ENCODE results near the gene DPF3. TPM values are rescaled to one million over a fixed set of nuclear protein-coding genes. Genes with fewer than 3 reads are reported as not detected.

Gene DPF3
- total and polyA plus RNA-seq, 9 of the 15 experiments (the other 6 are each of a cell fraction or from before 2014, with no cell fraction given), result 0.21 to 4.9 (median 1.2) TPM

DNA sequence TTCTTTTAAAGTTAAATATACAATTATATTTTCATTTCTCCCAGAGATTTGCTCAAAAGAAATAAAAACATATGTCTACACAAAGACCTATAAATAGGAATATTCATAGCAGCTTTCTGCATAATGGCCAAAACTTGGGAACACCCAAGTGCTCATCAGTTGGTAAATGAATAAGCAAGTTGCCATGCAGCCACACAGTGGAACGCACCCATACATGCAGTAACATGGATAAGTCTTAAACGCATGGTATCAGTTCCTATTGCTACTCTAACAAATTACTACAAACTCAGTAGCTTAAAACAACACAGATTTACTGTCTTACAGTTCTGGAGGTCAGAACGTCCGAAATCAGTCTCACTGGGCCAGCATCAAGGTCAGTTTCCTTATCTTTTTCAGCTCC lies 78.5 kb downstream of the DPF3 start (continued):
- TF ChIP-seq, protein P1, sequence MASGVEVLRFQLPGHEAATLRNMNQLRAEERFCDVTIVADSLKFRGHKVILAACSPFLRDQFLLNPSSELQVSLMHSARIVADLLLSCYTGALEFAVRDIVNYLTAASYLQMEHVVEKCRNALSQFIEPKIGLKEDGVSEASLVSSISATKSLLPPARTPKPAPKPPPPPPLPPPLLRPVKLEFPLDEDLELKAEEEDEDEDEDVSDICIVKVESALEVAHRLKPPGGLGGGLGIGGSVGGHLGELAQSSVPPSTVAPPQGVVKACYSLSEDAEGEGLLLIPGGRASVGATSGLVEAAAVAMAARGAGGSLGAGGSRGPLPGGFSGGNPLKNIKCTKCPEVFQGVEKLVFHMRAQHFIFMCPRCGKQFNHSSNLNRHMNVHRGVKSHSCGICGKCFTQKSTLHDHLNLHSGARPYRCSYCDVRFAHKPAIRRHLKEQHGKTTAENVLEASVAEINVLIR (CRISPR knock-in tag; IDR thresholded peaks at IDR 0.05), result no peak
- TF ChIP-seq KLF13 (tag; IDR thresholded peaks at IDR 0.05; ENCODE audit: borderline replicate concordance, low read depth) (no peak), HEY1 (CRISPR knock-in tag; IDR thresholded peaks at IDR 0.05; ENCODE audit: borderline replicate concordance) (no peak), ETV1 (tag; conservative IDR thresholded peaks at IDR 0.05; ENCODE audit: low read depth) (no peak), HDAC2 (IDR thresholded peaks at IDR 0.05) (no peak), ZKSCAN1 (IDR thresholded peaks at IDR 0.05; ENCODE audit: low read depth, low read length) (no peak), HMG20A (CRISPR knock-in tag; conservative IDR thresholded peaks at IDR 0.05) (no peak)
- TF ChIP-seq, protein P2, sequence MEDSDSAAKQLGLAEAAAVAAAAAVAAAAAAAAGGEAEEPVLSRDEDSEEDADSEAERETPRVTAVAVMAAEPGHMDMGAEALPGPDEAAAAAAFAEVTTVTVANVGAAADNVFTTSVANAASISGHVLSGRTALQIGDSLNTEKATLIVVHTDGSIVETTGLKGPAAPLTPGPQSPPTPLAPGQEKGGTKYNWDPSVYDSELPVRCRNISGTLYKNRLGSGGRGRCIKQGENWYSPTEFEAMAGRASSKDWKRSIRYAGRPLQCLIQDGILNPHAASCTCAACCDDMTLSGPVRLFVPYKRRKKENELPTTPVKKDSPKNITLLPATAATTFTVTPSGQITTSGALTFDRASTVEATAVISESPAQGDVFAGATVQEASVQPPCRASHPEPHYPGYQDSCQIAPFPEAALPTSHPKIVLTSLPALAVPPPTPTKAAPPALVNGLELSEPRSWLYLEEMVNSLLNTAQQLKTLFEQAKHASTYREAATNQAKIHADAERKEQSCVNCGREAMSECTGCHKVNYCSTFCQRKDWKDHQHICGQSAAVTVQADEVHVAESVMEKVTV (CRISPR knock-in tag; IDR thresholded peaks at IDR 0.05), result no peak

Measured in K562 (cell line).